Putamen (tissue), 1 donor: ENCODE results near the gene AQP12B.

Experiments used
- DNase-seq: peaks from one replicate; pipeline ENCODE4 v3.0.0-alpha.2; 2016; ENCODE audit warnings: low spot score

Gene AQP12B

DNA sequence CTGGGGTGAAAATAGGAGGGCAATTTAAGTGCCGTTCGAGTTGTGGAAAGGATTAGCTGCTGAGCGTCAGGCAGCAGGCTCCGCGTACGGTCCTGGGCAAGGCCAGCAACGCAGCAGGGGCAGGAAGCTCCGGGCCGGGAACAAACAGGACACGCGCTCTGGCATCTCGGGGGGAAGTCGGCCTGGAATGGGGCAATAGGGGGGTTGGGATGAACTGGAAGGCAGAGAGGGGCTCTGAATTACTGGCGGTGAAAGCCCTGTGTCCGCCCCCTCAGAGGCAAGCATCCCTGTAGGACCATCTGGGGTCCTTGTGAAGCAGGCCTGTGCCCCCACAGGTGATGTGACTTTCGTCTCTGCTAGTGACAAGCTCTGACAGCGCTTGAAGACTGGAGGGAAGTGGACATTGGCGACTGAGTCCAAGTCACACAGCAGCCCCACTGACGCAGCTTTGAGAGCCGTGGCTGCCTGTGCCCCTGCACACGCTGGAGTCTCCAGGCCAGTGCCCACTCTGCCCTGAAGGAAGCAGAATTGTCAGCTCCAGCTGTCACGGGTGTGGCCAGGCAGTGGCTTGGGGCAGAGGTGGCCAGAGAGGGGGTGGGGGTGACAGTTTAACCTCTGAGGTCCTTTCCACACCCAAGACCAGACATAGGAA lies 35.1 kb downstream of the AQP12B start:
- DNase-seq = no peak

DNA sequence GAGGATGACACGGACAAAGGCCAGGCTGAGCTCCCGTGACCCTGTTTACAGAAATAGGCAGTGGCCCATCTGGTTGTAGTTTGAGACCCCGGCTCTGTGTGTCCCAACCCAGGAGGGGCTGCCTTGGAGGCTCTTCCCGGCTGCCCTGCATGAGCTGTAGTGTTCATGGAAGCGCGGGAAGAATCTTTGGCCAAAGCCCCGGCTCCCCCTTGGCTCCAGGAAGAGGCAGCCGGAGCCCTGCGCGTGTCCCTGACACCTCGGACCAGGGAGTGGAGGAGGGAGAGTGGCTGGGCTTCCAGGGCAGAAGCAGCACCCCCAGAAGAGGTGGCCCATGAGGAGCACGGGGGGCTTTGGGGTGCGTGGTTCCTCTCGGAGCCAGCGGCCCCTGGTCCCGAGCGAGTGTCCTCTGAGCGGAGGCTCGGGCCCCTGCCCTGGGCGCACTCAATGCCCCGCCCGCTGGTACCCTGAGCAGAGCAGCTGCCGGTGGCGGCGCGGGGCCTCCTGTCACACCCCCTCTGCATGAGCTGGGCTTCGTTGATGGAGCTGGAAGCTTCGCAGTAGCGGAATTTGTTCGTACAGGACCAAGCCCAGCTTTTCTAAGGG lies 35.7 kb downstream of the AQP12B start:
- DNase-seq = no peak

DNA sequence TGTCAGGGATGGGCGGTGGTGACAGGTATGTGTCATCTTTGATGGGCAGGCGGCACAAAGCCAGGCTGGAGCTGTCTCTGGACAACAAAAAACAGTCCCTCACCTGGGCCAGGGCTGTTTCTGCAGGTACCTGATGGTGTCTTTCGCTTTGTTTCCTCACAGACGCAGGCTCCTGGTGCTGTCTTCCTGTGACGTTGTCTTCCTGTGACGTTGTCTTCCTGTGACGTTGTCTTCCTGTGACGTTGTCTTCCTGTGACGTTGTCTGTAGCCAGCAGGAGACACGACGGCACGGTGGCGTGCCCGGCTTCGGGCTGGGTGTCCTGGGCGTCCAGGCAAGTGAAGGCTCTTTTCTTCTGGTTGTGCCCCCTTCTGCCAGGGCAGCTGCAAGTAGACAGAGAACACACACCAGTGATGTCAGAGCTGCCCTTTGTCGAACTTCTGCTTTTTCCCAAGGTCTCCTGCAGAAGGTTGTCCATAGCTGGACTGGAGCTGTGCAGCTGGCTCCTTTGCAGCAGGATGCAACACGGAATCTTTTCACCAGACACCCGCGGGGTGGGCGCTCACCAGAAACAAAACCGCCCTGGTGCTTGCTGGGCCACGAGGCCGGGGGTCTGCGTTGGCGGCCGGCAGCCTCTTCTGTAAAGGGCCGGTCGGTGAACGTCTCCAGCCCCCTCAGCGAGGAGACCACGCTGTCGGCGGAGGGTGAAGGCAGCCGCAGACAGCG lies 36.3 kb downstream of the AQP12B start:
- no peak for DNase-seq

DNA sequence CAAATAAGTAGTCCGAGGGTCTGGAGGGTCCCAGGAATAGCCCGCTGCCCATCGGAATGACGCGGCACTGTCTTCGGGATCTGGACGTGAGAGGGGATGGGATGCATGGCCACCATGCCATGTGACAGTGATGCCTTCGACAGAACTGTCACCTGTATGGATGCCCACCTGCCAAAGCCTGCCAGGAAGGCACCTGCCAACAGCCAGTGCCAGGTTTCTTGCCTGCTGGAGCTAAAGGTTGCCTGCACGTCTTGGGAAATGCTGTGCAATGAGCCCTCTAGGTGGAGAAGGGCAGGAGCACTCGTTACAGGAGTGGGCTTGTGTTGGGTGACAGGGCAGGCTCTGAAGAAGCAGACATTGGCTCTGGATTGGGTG lies 36.9 kb downstream of the AQP12B start:
- no peak for DNase-seq

DNA sequence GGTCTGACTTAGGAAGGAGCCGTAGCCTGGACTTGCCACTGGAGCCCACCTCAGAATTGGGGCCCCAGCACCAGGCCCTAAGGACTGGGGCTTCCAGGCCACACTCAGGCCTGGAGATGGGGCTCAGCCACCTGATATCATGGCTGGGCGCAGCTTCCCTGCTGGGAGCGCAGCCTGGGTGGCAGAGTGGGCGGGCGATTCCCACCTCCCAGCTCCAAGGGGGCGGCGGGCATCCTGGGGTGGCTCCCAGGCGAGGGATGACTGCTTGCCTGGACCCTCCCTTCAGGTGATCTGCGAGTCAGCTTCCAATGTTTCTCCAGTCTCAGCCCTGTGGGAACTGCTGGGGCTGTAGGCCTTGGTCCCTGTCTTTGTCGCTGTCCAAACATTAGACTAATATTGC lies 37.3 kb downstream of the AQP12B start:
- no peak for DNase-seq

DNA sequence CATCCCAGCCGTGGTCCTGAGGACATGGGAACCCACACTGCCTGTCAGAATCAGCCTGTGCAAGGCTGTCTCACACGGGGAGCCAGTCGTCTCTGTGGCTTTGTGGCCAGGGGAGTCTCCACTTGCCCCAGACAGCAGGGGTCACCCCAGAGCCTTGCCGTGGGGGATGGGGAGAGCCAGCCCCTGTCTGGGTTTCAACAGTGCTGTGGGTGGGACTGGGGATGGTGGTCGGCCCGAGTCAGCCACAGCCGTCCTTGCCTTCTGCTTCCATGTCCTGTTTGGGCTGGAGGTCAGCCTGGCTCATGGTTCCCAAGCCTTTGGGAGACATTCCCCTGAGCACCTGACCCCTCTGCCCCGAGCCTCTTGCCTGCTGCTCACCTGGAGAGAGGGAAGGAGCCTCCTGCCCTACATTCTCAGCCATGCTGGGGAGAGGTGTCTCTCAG lies 37.8 kb downstream of the AQP12B start:
- no peak for DNase-seq

DNA sequence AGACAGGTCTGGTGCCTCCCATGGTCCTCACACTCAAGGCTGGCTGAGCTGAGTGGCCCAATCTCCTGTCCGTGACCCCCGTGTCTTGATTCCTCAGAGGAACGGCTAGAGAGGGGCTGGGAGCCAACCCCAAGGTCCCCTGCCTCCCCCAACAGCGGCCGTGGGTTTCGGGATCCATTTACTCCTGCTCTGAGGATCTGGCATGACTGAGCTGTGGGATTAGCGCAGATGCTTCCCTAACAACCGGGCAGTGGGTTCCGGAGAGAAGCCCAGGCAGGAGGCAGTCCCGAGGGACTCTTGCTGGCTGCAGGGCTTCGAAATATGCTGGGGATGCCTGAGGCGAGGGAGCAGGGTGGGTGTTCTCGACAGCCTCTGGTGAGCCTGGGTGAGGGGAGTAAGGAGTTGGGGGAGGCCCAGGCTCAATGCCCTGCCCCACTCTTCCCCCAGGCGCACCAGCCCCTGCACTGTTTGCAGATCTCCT lies 38.5 kb downstream of the AQP12B start:
- DNase-seq = no peak

DNA sequence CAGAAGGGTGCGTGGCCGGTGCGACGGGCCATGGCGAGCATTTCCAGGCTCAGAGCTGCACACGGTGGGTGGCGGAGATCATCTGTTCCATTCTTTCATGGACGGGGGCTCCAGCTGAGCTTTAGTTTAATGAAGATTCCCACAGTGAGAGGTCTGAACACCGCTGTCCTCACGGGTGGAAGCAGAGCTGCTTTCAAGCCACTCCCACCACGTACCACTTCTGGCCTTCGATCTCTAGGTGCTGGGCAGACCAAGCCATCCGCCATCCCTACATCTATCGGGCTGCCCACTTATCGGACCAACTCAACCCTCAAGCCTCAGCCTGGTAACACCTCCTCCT lies 38.9 kb downstream of the AQP12B start:
- DNase-seq = no peak

DNA sequence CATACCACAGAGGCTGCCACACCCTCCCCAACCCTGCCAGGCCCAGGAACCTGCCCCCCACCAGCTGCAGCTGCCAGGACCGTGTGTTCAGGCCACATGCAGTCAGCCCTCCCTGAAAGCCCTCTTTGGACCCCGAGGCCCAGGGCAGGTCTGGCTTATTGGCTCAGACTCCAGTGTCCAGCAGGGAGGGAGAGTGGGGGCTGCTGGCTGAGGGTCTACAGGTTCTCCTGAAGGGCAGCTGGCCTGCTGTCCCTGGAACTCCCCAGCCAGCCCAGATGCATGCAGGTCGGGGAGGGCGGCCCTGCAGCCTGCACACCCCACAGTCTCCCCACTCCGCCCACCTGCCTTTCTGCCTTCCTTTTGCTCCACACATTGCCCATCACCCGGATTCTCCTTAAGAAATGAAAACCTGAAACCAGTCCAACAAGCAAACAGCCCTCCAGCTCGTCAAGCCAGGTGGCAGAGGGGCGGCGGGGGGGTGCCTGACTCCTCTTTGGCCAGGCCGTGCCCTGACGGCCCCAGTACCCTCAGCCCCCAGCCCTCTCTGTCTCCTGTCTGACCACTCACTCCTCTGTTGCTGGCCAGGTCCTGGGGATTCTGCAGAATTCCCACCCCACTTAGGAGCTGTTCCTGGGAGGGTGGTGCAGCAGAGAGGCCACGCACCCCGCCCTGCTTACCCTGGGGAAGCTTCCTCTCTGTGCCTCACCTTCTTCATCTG lies 39.4 kb downstream of the AQP12B start:
- DNase-seq = no peak

DNA sequence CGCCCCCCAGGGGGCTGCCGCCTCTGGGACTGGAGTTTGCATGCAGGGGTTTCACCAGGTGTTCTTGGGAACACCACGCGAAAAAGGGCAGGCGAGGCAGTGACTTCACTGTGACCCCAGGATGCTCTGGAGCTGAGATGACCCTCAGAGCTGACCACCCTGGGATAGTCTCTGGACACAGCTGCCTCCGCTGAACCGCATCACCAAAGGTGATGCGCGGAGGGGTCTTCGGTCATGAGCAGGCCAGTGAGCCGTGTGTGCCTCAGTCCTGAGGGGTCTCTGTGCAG lies 39.9 kb downstream of the AQP12B start:
- no peak for DNase-seq

DNA sequence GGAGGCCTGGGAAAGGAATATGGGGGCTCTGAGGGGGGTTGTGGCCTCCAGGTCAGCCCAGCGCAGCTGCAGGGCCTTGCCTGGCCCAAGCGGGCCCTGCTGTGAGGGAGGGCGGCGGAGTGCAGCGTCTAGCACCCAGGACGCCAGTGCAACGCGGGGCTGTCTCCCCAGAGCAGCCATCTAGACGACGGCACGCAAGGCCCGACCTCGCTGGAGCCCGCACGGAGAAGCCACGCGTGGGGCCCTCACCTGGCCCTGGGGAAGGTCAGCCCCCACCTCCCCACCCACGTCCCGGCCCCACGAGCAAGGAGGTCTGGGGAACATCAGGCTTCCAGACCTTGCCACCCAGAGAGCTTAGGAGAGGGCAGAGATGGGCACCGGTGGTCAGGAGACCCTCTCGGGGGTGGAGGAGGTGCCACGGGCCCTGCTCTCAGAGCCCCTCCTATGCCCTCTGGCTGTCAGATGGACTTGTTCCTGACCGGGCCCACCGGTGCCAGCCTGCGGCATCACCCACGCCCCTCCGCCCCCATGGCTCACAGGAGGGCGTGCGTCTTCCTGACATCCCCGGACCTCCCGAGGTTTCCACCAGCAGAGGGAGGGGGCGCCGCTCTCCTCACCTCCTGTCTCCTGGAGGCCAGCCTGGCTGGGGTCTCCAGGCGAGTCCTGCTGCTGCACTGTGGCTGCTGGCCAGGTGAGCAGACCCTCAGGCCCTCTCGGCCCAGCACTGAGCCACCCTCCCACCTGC lies 40.5 kb downstream of the AQP12B start:
- no peak for DNase-seq

DNA sequence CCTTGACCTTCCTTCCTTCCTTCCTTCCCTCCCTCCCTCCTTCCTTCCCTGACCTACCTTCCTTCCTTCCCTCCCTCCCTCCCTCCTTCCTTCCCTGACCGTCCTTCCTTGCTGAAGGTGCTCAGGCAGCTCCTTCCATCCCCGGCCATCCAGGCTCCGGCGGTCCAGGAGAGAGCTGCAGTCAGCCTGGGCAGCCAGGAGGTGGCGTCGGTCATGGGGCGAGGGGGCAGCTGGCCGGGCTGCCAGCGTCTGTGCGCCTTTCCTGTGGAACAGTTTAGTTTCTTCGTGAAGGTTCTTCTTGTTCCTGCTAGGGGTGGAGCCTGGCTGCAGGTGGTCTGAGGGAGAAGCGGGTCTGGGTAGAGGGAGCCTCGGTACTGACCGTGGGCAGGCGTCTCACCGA lies 41.7 kb downstream of the AQP12B start:
- DNase-seq = no peak

DNA sequence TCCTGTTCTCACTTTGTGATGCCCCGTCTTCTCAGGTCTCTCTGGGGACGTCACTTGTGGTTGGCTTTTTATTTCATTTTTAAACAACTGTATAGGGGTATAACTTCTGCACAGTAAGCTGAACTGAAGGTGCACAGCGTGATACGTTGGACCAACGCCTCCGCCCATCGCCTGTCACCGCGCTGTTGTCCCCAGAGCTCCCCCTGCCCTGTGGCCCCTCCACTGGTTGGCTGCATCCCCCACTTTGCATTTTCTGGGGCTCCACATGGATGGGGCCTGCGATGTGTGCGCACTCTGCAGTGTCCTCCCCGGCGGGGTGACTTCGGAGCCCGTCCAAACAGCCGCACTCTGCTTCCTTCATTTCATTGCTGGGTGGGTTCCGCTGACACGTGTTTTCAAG lies 43.1 kb downstream of the AQP12B start:
- no peak for DNase-seq

DNA sequence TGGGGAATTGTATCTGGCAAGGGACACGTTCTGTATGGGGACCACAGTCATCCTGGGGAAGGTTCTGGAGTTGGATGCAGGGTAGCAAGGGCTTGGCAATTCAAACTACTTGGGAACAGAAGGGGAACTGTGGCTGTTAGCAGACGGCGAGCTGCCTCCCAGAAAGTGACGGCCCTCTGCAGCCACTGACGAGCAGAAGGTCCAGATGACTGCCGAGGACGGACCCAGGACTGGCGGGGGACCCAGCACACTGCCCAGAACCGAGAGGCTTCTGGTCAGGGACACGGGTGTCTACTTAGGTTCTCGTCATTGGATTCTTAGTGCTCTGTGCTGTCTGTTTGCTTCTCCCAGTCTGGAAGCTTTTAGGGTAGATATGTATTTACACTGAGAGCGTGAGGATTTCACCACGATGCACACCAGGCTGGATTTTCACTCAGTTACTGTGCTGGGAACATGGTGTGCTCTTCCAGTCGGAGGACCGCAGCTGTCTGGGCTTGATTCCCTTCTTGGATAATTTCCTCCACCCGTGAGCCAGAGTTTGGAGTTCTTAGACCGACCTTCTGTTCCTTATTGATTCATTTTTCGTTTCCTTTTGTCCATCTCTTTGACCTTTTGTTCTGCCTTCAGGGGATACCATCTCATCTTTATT lies 44.0 kb downstream of the AQP12B start:
- no peak for DNase-seq

DNA sequence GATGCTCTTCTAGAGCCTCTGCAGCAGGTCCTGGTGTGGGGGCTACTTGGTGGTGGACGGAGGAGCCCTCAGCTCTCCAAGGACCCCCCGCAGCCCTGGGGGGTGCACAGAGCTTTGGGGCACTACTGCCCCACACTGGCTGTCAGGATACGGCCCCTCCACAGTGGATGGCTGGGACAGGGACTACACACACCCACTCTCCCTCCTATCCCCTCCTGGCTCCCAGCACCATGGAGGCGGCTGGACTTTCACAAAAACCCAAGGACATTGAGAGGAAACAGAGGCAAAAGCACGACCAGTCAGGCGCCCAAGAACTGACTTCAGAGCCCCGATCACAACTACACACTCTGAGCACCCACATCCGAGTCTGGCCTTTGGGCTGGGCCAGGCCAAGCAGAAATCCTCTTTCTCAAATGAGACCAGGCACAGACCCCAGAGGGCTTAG lies 44.8 kb downstream of the AQP12B start:
- DNase-seq = no peak

DNA sequence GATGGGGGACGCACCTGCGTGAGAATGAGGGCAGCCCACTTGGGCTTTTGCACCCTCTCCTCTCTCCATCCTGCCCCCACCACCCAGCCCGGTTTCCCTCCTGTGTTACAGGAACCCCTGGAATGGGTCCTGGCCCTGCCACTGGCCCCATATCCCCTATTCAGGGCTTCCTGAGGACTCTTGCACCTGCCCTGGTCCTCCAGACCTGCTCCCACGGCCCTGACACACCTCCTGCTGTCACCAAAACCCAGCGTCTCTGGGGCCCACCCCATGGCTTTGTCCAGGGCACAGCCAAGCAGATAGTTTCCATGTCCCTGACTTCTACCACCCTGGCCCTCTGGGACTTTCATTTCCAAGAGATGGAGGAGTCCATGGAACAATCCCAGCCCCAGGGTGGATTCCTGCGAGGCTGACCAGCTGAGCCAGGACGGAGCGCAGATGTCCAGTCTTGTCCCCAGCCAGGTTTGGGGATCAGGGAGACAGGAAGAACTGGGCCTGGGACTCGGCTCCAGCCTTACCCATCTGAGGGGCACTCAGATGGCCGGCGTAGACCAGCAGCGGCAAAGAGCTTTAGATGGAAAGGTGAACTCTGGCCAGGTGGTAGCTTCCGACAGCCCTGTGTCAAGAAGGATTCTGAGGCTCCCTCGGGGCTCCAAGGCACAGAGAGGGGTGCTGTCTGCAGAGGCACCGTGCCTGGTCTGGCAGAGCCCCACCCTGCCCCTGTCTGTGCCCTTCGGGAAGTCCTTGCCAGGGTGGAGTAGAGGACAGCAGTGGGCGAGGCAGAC lies 45.4 kb downstream of the AQP12B start:
- no peak for DNase-seq

DNA sequence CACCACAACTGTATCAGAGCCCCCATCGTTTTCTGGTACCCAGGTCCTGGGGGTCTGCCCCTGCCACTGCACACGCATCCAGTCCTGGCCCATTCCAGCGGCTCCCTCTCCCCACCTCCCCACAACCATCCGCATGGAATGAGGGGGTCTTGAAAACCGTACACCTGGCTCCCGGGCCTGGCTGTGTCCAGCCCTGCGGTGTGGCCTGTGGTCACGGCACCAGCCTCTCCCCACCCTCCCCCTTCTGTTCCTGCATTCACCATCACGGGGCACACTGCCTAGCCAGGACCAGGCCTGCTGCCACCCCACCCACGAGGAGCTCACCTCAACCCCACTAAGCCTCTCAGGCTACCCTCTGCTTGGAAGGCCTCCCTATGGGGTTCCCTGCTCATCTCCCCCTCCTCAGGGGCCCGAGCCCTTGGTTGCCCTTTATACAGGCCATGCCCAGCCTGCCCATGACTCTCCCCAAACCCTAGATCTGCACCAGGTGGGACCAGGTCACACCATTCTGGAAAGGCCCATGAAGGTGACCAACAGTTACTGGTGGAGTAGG lies 46.0 kb downstream of the AQP12B start:
- DNase-seq = no peak

DNA sequence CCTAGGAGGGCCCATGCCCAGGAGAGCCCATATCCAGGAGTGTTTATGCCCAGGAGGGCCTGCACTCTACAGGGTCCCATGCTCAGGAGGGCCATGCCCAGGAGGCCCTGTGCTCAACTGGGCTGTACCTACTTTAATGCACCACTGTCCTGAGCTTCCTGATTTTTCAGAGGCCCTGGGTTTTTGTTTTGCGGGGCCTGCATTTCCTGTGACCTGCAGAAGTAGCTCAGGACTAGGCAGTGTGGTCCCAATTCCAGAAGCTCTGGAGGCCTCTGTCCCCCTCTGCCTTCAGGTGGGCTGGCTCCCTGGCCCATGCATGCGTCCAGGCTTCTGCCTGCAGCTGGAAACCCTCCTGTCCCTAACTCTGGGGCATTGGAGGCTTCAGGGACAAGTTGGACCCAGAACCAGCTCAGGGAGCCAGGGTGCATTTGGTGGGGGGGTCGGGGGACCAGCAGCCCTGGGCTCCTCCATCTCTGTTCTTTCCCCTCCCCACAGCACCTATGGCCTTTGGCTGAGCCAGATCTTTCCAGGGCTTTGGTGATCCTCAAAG lies 46.6 kb downstream of the AQP12B start:
- DNase-seq = no peak

DNA sequence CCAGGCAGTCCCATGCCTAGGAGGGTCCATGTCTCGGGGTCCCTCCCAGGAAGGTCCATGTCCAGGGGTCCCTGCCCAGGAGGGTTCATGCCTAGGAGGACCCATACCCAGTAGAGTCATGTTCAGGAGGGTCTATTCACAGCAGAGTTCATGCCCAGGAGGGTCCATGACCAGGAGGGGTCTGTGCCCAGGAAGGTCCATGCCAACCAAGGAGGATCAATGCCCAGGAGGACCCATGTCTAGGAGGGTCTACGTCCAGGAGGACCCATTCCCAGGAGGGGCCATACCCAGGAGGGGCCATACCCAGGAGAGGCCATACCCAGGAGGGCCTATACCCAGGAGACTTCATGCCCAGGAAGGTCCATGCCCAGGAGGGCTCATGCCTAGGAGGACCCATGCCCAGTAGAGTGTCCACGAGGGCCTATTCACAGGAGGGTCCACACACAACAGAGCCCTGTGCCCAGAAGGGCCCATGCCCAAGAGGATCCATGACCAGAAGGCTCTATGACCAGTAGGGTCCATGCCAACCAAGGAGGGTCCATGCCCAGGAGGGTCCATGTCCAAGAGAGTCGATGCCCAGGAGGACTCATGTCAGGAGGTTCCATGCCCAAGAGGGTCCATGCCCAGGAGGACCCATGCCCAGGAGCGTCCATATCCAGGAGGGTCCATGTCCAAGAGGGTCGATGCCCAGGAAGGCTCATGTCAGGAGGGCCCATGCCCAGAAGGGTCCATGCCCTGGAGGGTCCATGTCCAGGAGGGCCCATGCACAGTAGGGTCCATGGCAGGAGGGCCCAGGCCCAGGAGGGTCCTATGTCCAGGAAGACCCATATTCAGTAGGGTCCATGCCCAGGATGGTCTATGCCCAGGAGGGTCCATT lies 47.3 kb downstream of the AQP12B start:
- DNase-seq = no peak
